DOHH2 (cell line): ENCODE measurements around the gene ERVK3-1.
"Not testable (repeated sequence)": the region's sequence is repeated elsewhere in the genome, so short reads cannot be mapped to it uniquely, and the experiment has no call there.

Source experiments
- H3F3A ChIP-seq: fragments of 200-600 bp; sonication (generic), shearing (Covaris generic); 2 replicates; pipeline ENCODE4 v1.6.0; 2016; ENCODE audit warnings: antibody characterized with exemption, mild to moderate bottlenecking; ENCODE audit not compliant: control insufficient read depth, insufficient read depth
- H3K27ac ChIP-seq: fragments of 200-600 bp; sonication (generic); 2 replicates; pipeline ENCODE4 v1.5.1; 2014; ENCODE audit warnings: low read depth, mild to moderate bottlenecking, low read length, moderate library complexity
- H3K27me3 ChIP-seq: fragments of 200-600 bp; sonication (generic); 2 replicates; pipeline ENCODE4 v1.6.1; 2014; ENCODE audit warnings: mild to moderate bottlenecking, low read length, mixed read lengths; ENCODE audit not compliant: control insufficient read depth
- H3K36me3 ChIP-seq: fragments of 200-600 bp; sonication (generic); 2 replicates; pipeline ENCODE4 v1.6.1; 2014; ENCODE audit warnings: mild to moderate bottlenecking, low read length, moderate library complexity, mixed read lengths; ENCODE audit not compliant: control insufficient read depth
- H3K4me1 ChIP-seq: fragments of 200-600 bp; sonication (generic); 2 replicates; pipeline ENCODE4 v1.6.1; 2014; ENCODE audit warnings: mild to moderate bottlenecking, low read length, mixed read lengths; ENCODE audit not compliant: control insufficient read depth
- H3K4me2 ChIP-seq: fragments of 200-600 bp; sonication (generic); 2 replicates; pipeline ENCODE4 v1.6.0; 2014; ENCODE audit warnings: mild to moderate bottlenecking, low read length, moderate library complexity
- H3K4me3 ChIP-seq: fragments of 200-600 bp; sonication (generic); 2 replicates; pipeline ENCODE4 v1.5.1; 2014; ENCODE audit warnings: mild to moderate bottlenecking, low read length, mixed read lengths
- H3K79me2 ChIP-seq: fragments of 200-600 bp; sonication (generic); 2 replicates; pipeline ENCODE4 v1.6.1; 2014; ENCODE audit warnings: mild to moderate bottlenecking, low read length, mixed read lengths; ENCODE audit not compliant: control insufficient read depth
- H3K9me2 ChIP-seq: fragments of 200-600 bp; sonication (generic); replicated peaks from 2 replicates; pipeline ENCODE4 v1.6.1; 2014; ENCODE audit warnings: mild to moderate bottlenecking, low read length, mixed read lengths; ENCODE audit not compliant: control insufficient read depth
- H3K9me3 ChIP-seq: fragments of 200-600 bp; sonication (generic); 2 replicates; pipeline ENCODE4 v1.6.1; 2014; ENCODE audit warnings: antibody characterized with exemption, low read length, mixed read lengths; ENCODE audit not compliant: control insufficient read depth, insufficient read depth
- H4K20me1 ChIP-seq: fragments of 200-600 bp; sonication (generic); 2 replicates; pipeline ENCODE4 v1.6.0; 2014; ENCODE audit warnings: low read depth, mild to moderate bottlenecking, antibody characterized with exemption, low read length, moderate library complexity; ENCODE audit not compliant: control insufficient read depth, insufficient read depth
- CTCF ChIP-seq: fragments of 200-600 bp; sonication (generic); IDR thresholded peaks from one replicate; pipeline ENCODE4 v1.5.1; 2014; ENCODE audit warnings: antibody characterized with exemption, mild to moderate bottlenecking, low read depth, low read length; ENCODE audit not compliant: poor library complexity, severe bottlenecking
- EZH2phosphoT487 ChIP-seq: fragments of 200-600 bp; sonication (generic); IDR thresholded peaks from 2 replicates; pipeline ENCODE4 v1.6.1; 2017; ENCODE audit warnings: borderline replicate concordance, mild to moderate bottlenecking, antibody characterized with exemption, low read length, moderate library complexity, mixed read lengths

The ERVK3-1 gene

GRCh38 chr19:58305065-58305931, at the start of gene ERVK3-1:
Gene ERVK3-1 (plus strand): TSS chr19:58305377. CDS start chr19:58312169, 6,792 bp downstream.
- peaks cover 65% of the 10 kb centered on the region for H3K36me3 ChIP-seq
- peaks cover 45% of the 10 kb centered on the region for H3K79me2 ChIP-seq
- TF ChIP-seq EZH2phosphoT487 (no peak), CTCF (no peak)

GRCh38 chr19:58258259-58258658, 46.9 kb upstream of the ERVK3-1 start:
- Histone ChIP-seq H3K9me3 (peaks cover 70% of the 10 kb centered on the region), H3K36me3 (peaks cover 39% of the 10 kb centered on the region)
- H3K4me1 ChIP-seq, H3K4me2 ChIP-seq, H4K20me1 ChIP-seq, H3K4me3 ChIP-seq, H3K9me2 ChIP-seq, H3K79me2 ChIP-seq, H3F3A ChIP-seq, H3K27me3 ChIP-seq, H3K27ac ChIP-seq: not testable (repeated sequence)

More at GRCh38 chr19:58305065-58305931, at the start of gene ERVK3-1:
- Histone ChIP-seq H3K4me2 (peak within 1 kb of the TSS; percentile 64), H4K20me1 (no peaks in the 10 kb centered on the region), H3K4me1 (peaks cover 15% of the 10 kb centered on the region), H3K4me3 (peak within 1 kb of the TSS; percentile 96), H3F3A (no peaks in the 10 kb centered on the region), H3K9me3 (peaks cover 45% of the 10 kb centered on the region), H3K9me2 (no peaks in the 10 kb centered on the region), H3K27ac (peak within 1 kb of the TSS; percentile 45), H3K27me3 (no peaks in the 10 kb centered on the region)

- no peaks in the 10 kb centered on the region for H3F3A ChIP-seq
- peaks cover 67% of the 10 kb centered on the region for H3K9me3 ChIP-seq
- no peaks in the 10 kb centered on the region for H3K27me3 ChIP-seq
- no peaks in the 10 kb centered on the region for H4K20me1 ChIP-seq
- no peak overlapping the region for H3K4me3 ChIP-seq
- H3K36me3 ChIP-seq, result peaks cover 30% of the 10 kb centered on the region
- no peaks in the 10 kb centered on the region for H3K9me2 ChIP-seq
- H3K4me2 ChIP-seq, result no peak overlapping the region
- no peak for TF ChIP-seq CTCF
- no peak for TF ChIP-seq EZH2phosphoT487
- no peaks in the 10 kb centered on the region for H3K79me2 ChIP-seq
- no peaks in the 10 kb centered on the region for H3K4me1 ChIP-seq
- no peak overlapping the region for H3K27ac ChIP-seq
Observed at GRCh38 chr19:58261600-58261967, 43.6 kb upstream of the ERVK3-1 start.
